Heart right ventricle (tissue), 16 donors: Measurements from ENCODE around the gene RNU6-8. TPM values are rescaled to one million over a fixed set of nuclear protein-coding genes. Genes with fewer than 3 reads are reported as not detected.

Experiments
- ATAC-seq, 8 donors: fragments of 200-7000 bp; cut with Tn5 transposase; one replicate each; pipeline ENCODE4 v1.9.1; 2020; ENCODE audit warnings: mild to moderate bottlenecking in 8 of 8, moderate library complexity in 8 of 8, moderate number of reproducible peaks in 1 of 8
- DNase-seq, 2 donors: peaks; one replicate each; pipeline ENCODE4 v3.0.0-alpha.2; 2020
- H3K27ac ChIP-seq, 10 donors: fragments of 200-600 bp; sonication (generic) in 2 of 10; one replicate each; pipeline versions ENCODE4 v1.5.0 to v1.8.0; 2020 to 2022; ENCODE audit warnings: mild to moderate bottlenecking in 3 of 10
- H3K27me3 ChIP-seq, 7 donors: fragments of 200-600 bp; one replicate each; pipeline ENCODE4 v1.8.0; 2021 to 2022; ENCODE audit warnings: mild to moderate bottlenecking in 2 of 7
- H3K36me3 ChIP-seq, 9 donors: fragments of 200-600 bp; sonication (generic) in 1 of 9; one replicate each; pipeline versions ENCODE4 v1.5.0 to v1.8.0; 2020 to 2022; ENCODE audit warnings: mild to moderate bottlenecking in 2 of 9
- H3K4me1 ChIP-seq, 9 donors: fragments of 200-600 bp; sonication (generic) in 1 of 9; one replicate each; pipeline versions ENCODE4 v1.5.0 to v1.8.0; 2020 to 2022; ENCODE audit warnings: mild to moderate bottlenecking in 4 of 9
- H3K4me3 ChIP-seq, 10 donors: fragments of 200-600 bp; sonication (generic) in 2 of 10; one replicate each; pipeline versions ENCODE4 v1.5.0 to v1.8.0; 2020 to 2022; ENCODE audit warnings: mild to moderate bottlenecking in 7 of 10, moderate library complexity in 2 of 10
- H3K9me3 ChIP-seq, 11 donors: fragments of 200-600 bp in 10 of 11; sonication (generic) in 2 of 11; one replicate each; pipeline versions ENCODE4 v1.5.0 to v1.8.0; 2013 to 2022; ENCODE audit warnings: mild to moderate bottlenecking in 2 of 11, control low read depth in 1 of 11, moderate library complexity in 1 of 11
- WGBS, 2 donors: extraction: QIAGEN DNeasy Blood & Tissue Kit; methylation state at CpG; one replicate each; pipeline ENCODE4 v1.1.7; 2013; ENCODE audit warnings: inconsistent platforms in 1 of 2; 5-methylcytosine and 5-hydroxymethylcytosine counted together
- intact Hi-C, 10 donors: fragments of 100-400 bp; cut with DNase I; formaldehyde crosslinking; loops; one replicate each; pipeline versions ENCODE4 v1.11.1 to v1.14.2; 2022
- polyA plus RNA-seq, 2 donors: library from polyadenylated mRNA; stranded (reverse); fragments of 200-250 nt; gene quantifications; one replicate each; pipeline ENCODE4 v1.2.3, GENCODE V29; 2013
- total RNA-seq, 10 donors: library from RNA; stranded (reverse); fragmentation: NEBNext Ultra II Directional in 3 of 10; extraction: Animal tissue kit (Norgen Biotek cat#: 25700) in 3 of 10; gene quantifications; one replicate each; pipeline versions ENCODE4 v1.2.1 to v1.2.4, GENCODE V29; 2021 to 2023
- TF ChIP-seq, protein P1 (sequence below), 9 donors: fragments of 200-600 bp; sonication (generic) in 2 of 9; IDR thresholded peaks; one replicate each; pipeline versions ENCODE4 v1.5.0 to v1.8.0; 2021 to 2022; ENCODE audit warnings: antibody characterized with exemption in 9 of 9, mild to moderate bottlenecking in 5 of 9, moderate library complexity in 1 of 9
- donor health status: Arrhythmogenic right ventricular cardiomyopathy.
- donor health status: ischemic (EF 13 %, LVEDD 7.1; RV severe dilation, severe dysfunction).
- donor health status: healthy with polysubstance abuse.
- donor health status: DM: no; HTN: yes; CAD: no.
- donor health status: DM: no; HTN: no; CAD: no.
- donor health status: ischemic (EF 25% LVEDD 6.9; RV normal size, moderate dysfunction).
- donor health status: ischemic (EF 25% LVEDD 5.7; RV mildly dilated, moderate dysfunction).
- donor health status: healthy.
- donor health status: DM: yes; HTN: yes; CAD: no.
- donor health status: Ischemic cardiomyopathy.
- donor health status: ischemic (EF 35%, LVEDD 5.7; RV mildly dilated, moderate dysfunction).
- donor health status: nonischemic (EF 11% LVEDD 7.7; RV severe dilation, severe dysfunction).
- donor health status: DM: yes; HTN: yes; CAD: no.
- donor health status: PGD.
- donor health status: ischemic (EF 29% LVEDD 5.4; RV normal size, mild dysfunction).
- donor health status: nonischemic (EF 23%, LVEDD 6.1; RV moderate dilation, normal function).

RNU6-8 gene
- total and polyA plus RNA-seq, 12 donors = not detected

- Histone ChIP-seq H3K27me3 (peaks cover 0 to 28% (median 0%) of the 10 kb centered on the region in 7 donors), H3K36me3 (no peaks in the 10 kb centered on the region), H3K4me1 (peaks cover 0 to 30% (median 11%) of the 10 kb centered on the region in 9 donors), H3K27ac (peak overlapping the region in 4 of 10 donors; percentile 13 to 38 (median 28)), H3K9me3 (no peaks in the 10 kb centered on the region), H3K4me3 (no peak overlapping the region)
- WGBS, 2 donors = 61 to 65% methylated on average over 2 of the region's 2 CpGs
- ATAC-seq (no peak), DNase-seq (no peak)
- intact Hi-C loops = loop anchor here in 1 of 10 donors (5.0 kb wide), 1 partner anchor 36 kb away; no protein-coding TSS in a partner anchor
- TF ChIP-seq, protein P1, sequence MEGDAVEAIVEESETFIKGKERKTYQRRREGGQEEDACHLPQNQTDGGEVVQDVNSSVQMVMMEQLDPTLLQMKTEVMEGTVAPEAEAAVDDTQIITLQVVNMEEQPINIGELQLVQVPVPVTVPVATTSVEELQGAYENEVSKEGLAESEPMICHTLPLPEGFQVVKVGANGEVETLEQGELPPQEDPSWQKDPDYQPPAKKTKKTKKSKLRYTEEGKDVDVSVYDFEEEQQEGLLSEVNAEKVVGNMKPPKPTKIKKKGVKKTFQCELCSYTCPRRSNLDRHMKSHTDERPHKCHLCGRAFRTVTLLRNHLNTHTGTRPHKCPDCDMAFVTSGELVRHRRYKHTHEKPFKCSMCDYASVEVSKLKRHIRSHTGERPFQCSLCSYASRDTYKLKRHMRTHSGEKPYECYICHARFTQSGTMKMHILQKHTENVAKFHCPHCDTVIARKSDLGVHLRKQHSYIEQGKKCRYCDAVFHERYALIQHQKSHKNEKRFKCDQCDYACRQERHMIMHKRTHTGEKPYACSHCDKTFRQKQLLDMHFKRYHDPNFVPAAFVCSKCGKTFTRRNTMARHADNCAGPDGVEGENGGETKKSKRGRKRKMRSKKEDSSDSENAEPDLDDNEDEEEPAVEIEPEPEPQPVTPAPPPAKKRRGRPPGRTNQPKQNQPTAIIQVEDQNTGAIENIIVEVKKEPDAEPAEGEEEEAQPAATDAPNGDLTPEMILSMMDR (IDR thresholded peaks at IDR 0.05) = no peak
Measured at GRCh38 chr14:32206552-32206951, 3.5 kb upstream of the RNU6-8 start.

- peaks cover 0 to 31% (median 11%) of the 10 kb centered on the region in 9 donors for H3K4me1 ChIP-seq
- peaks cover 0 to 29% (median 0%) of the 10 kb centered on the region in 7 donors for H3K27me3 ChIP-seq
- H3K9me3 ChIP-seq = no peaks in the 10 kb centered on the region
- TF ChIP-seq, protein P1 (IDR thresholded peaks at IDR 0.05) = no peak
- no peaks in the 10 kb centered on the region for H3K36me3 ChIP-seq
- no peak overlapping the region for H3K4me3 ChIP-seq
- intact Hi-C loops = loop anchor here in 1 of 10 donors (5.0 kb wide), 1 partner anchor 36 kb away; no protein-coding TSS in a partner anchor
- peak overlapping the region in 4 of 10 donors; percentile 13 to 38 (median 28) for H3K27ac ChIP-seq
- DNase-seq = no peak
- ATAC-seq = no peak
- WGBS, 2 donors = 63 to 69% methylated on average over 4 of the region's 4 CpGs
Measured at GRCh38 chr14:32205984-32206383, 2.9 kb upstream of the RNU6-8 start.

GRCh38 chr14:32205554-32205953, 2.5 kb upstream of the RNU6-8 start:
- Histone ChIP-seq H3K4me3 (no peak overlapping the region), H3K36me3 (no peaks in the 10 kb centered on the region), H3K27me3 (peaks cover 0 to 29% (median 0%) of the 10 kb centered on the region in 7 donors), H3K27ac (no peak overlapping the region), H3K4me1 (peaks cover 0 to 36% (median 15%) of the 10 kb centered on the region in 9 donors), H3K9me3 (no peaks in the 10 kb centered on the region)
- TF ChIP-seq, protein P1 (IDR thresholded peaks at IDR 0.05) = no peak
- 92 to 95% methylated on average over 3 of the region's 3 CpGs for WGBS, 2 donors
- intact Hi-C loops = loop anchor here in 1 of 10 donors (5.0 kb wide), 1 partner anchor 37 kb away; no protein-coding TSS in a partner anchor
- DNase-seq (no peak), ATAC-seq (no peak)

- intact Hi-C loops = loop anchor here in 6 of 10 donors (1.0 to 5.0 kb wide), 5 partner anchors 48 to 129 kb away; partner anchors contain the start of gene ARHGAP5 (in 4 of the 6)
- Histone ChIP-seq H3K4me1 (peaks cover 0 to 42% (median 15%) of the 10 kb centered on the region in 9 donors), H3K27me3 (peaks cover 0 to 29% (median 0%) of the 10 kb centered on the region in 7 donors), H3K27ac (peak overlapping the region; percentile 64 to 94 (median 90)), H3K9me3 (no peaks in the 10 kb centered on the region), H3K36me3 (no peaks in the 10 kb centered on the region), H3K4me3 (peak overlapping the region; percentile 36 to 77 (median 66))
- DNase-seq (no peak), ATAC-seq (no peak)
- 3 to 5% methylated on average over 14 of the region's 14 CpGs for WGBS, 2 donors
- TF ChIP-seq, protein P1 (IDR thresholded peaks at IDR 0.05) = no peak
Measured at GRCh38 chr14:32203928-32204357, 874 bp upstream of the RNU6-8 start.
